K562 (cell line): ENCODE measurements around the gene MYH7B. TPM values are rescaled to one million over a fixed set of nuclear protein-coding genes. Genes with fewer than 3 reads are reported as not detected.
A peak's percentile ranks its signal among the peaks of the same experiment; 100 is the strongest.

Source experiments
- CBFB ChIP-seq: sonication (generic); formaldehyde crosslinking; IDR thresholded peaks from 2 replicates; pipeline ENCODE4 v1.4.0; 2020; ENCODE audit warnings: mild to moderate bottlenecking, missing genetic modification reagents
- CREB3L1 ChIP-seq: fragments of 450-650 bp; IDR thresholded peaks from 2 replicates; pipeline ENCODE4 v1.6.1; 2014; ENCODE audit warnings: low read depth, mild to moderate bottlenecking, moderate library complexity, borderline replicate concordance
- FOXA3 ChIP-seq, 2 experiments: fragments of 450-650 bp in 1 of 2; sonication (generic) in 1 of 2; formaldehyde crosslinking; IDR thresholded peaks in 1 of 2; conservative IDR thresholded peaks in 1 of 2; 2 replicates each; pipeline versions ENCODE4 v1.4.0 to v1.8.0; 2020 to 2022; ENCODE audit warnings: mild to moderate bottlenecking in 2 of 2, missing genetic modification reagents in 1 of 2
- FOXP1 ChIP-seq: sonication (generic); formaldehyde crosslinking; IDR thresholded peaks from 2 replicates; pipeline ENCODE4 v1.8.0; 2022; ENCODE audit warnings: mild to moderate bottlenecking, missing genetic modification reagents
- FUS ChIP-seq: fragments of 200-400 bp; formaldehyde crosslinking; optimal IDR thresholded peaks from 2 replicates; pipeline ENCODE3; 2017; ENCODE audit warnings: low read depth, low read length
- IFI16 ChIP-seq: fragments of 250-450 bp; sonication (Bioruptor Pico); IDR thresholded peaks from 2 replicates; pipeline ENCODE4 v2.1.2; 2022; ENCODE audit warnings: mild to moderate bottlenecking, inconsistent platforms
- KAT7 ChIP-seq: sonication (generic); formaldehyde crosslinking; IDR thresholded peaks from 2 replicates; pipeline ENCODE4 v1.8.0; 2022; ENCODE audit warnings: missing genetic modification reagents, mild to moderate bottlenecking, borderline replicate concordance
- KDM2B ChIP-seq: fragments of 250-450 bp; sonication (Bioruptor Pico); IDR thresholded peaks from 2 replicates; pipeline ENCODE4 v1.8.0; 2021; ENCODE audit warnings: mild to moderate bottlenecking, moderate library complexity
- LARP7 ChIP-seq: fragments of 450-650 bp; IDR thresholded peaks from 2 replicates; pipeline ENCODE4 v1.6.1; 2016
- MEIS2 ChIP-seq: fragments of 450-650 bp; IDR thresholded peaks from 2 replicates; pipeline ENCODE4 v1.6.1; 2014; ENCODE audit warnings: mild to moderate bottlenecking; ENCODE audit not compliant: partially characterized antibody
- MNT ChIP-seq, 2 experiments: fragments of 450-650 bp; conservative IDR thresholded peaks; 2 replicates each; pipeline ENCODE4 v1.6.1; 2017; ENCODE audit warnings: mild to moderate bottlenecking in 2 of 2, moderate library complexity in 2 of 2
- OTX1 ChIP-seq: fragments of 450-650 bp; formaldehyde crosslinking; IDR thresholded peaks from 2 replicates; pipeline ENCODE4 v1.4.0; 2022; ENCODE audit warnings: mild to moderate bottlenecking
- PKNOX1 ChIP-seq: fragments of 450-650 bp; IDR thresholded peaks from 2 replicates; pipeline ENCODE4 v1.6.1; 2016
- PREB ChIP-seq: sonication (generic); formaldehyde crosslinking; IDR thresholded peaks from 2 replicates; pipeline ENCODE4 v1.8.1; 2023; ENCODE audit warnings: mild to moderate bottlenecking, missing genetic modification reagents
- RBFOX2 ChIP-seq: fragments of 200-400 bp; formaldehyde crosslinking; IDR thresholded peaks from 2 replicates; pipeline ENCODE4 v1.6.1; 2017; ENCODE audit warnings: low read depth, mild to moderate bottlenecking, low read length, moderate library complexity
- SAP30 ChIP-seq: fragments of 200-600 bp; sonication (generic); IDR thresholded peaks from 2 replicates; pipeline ENCODE4 v1.6.1; 2012; ENCODE audit warnings: borderline replicate concordance, low read depth, mild to moderate bottlenecking, moderate library complexity, low read length, control low read depth, inconsistent platforms; ENCODE audit not compliant: insufficient read depth, poor library complexity, severe bottlenecking
- TCF3 ChIP-seq: sonication (generic); formaldehyde crosslinking; IDR thresholded peaks from 2 replicates; pipeline ENCODE4 v1.4.0; 2020; ENCODE audit warnings: mild to moderate bottlenecking, missing genetic modification reagents
- TEAD4 ChIP-seq, 2 experiments: sonication (generic) in 1 of 2; formaldehyde crosslinking in 1 of 2; IDR thresholded peaks; 2 replicates each; pipeline versions ENCODE4 v1.6.1 to v1.8.0; 2012 to 2022; ENCODE audit warnings: borderline replicate concordance in 1 of 2, inconsistent platforms in 1 of 2, low read length in 1 of 2, mild to moderate bottlenecking in 1 of 2, missing genetic modification reagents in 1 of 2
- ZNF699 ChIP-seq: fragments of 250-450 bp; sonication (Bioruptor Pico); IDR thresholded peaks from 2 replicates; pipeline ENCODE4 v1.8.0; 2021; ENCODE audit warnings: mild to moderate bottlenecking, moderate library complexity; ENCODE audit not compliant: insufficient replicate concordance
- polyA plus RNA-seq, 8 experiments: library from polyadenylated mRNA; depleted of rRNA in 4 of 8; stranded (reverse) in 5 of 8; unstranded in 3 of 8; fragments of >200 nt; fragmentation: Nextera tagmentation in 2 of 8; fragmentation: Illumina TruSeq in 1 of 8; extraction: Ambion mirVana in 2 of 8; extraction: Trizol in 1 of 8; gene quantifications; 2 replicates each; pipeline versions ENCODE4 v1.2.1 to v1.2.3, GENCODE V29; 2011 to 2014; ENCODE audit warnings: inconsistent platforms in 1 of 8, missing spikeins in 1 of 8
- total RNA-seq, 7 experiments: library from RNA; depleted of rRNA in 6 of 7; stranded (reverse); fragments of >200 nt in 6 of 7; fragmentation: Illumina TruSeq in 2 of 7; extraction: Trizol in 2 of 7; gene quantifications; 2 replicates each; pipeline versions ENCODE4 v1.2.1 to v1.2.3, GENCODE V29; 2011 to 2021; ENCODE audit warnings: low replicate concordance in 1 of 7

The MYH7B gene
- total and polyA plus RNA-seq, 9 of the 15 experiments (the other 6 are each of a cell fraction or from before 2014, with no cell fraction given), result 0.07 to 0.34 (median 0.13) TPM; not detected in 3

DNA sequence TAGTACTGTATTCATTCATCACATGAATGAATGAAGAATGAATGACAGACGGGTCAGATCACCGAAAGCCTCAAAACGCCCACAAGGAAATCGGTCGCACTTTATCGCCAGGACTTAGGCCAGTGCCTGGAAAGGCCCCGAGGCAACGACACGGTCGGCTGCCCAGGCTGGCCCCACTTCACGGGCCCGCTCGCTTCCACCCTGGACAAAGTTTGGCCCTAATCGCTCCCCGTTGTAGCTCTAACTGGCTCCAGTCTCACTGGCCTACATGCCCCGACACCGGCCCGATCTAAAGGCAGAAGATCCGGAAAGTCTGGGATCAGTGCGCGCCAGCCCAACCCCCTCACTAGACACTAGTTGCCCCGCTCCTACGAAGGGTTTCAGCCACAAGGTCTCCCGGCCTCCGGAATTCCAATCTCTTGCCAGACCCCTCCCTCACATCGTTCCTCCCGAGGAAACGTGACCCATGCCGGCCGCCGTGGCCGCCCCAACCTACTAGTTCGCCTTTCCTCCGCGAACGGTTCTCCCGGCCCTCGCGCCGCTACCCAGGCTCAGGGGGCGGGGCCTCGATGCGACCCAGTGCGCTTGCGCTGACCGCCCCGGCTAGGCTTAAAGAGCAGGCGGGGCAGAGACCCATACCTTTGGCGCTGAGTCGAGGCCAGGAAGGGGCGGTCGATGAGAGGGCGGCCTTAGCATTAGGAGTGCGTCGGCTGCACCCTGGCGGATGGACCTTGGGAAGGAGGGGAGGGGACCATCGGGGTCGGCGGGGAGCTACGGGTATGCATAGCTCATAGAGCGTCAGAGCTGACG is at the start of gene MYH7B, which contains the start of gene GSS (continued):
- peak; percentile 21 to 66; a peak in 3 of 4 replicates for TF ChIP-seq MNT (conservative IDR thresholded peaks at IDR 0.05)
- TF ChIP-seq FOXA3 (CRISPR knock-in tag; conservative IDR thresholded peaks at IDR 0.05 in 1 of 2, IDR thresholded peaks at IDR 0.05 in 1 of 2), result peak in 1 of 2 experiments; percentile 75; a peak in 1 of 4 replicates
- TF ChIP-seq RBFOX2, result peak; percentile 98
- TF ChIP-seq PREB (CRISPR knock-in tag), result 0 out of 2 replicates have a peak, but pooled peaks have one; percentile 37
- TF ChIP-seq ZNF699 (CRISPR knock-in tag), result no peak
- 0 out of 2 replicates have a peak, but pooled peaks have one; percentile 3 for TF ChIP-seq IFI16 (CRISPR knock-in tag)
- peak; percentile 15; the same call in 1 of the 2 replicates for TF ChIP-seq CREB3L1
- 0 out of 2 replicates have a peak, but pooled peaks have one; percentile 55 for TF ChIP-seq OTX1
- TF ChIP-seq MEIS2, result peak; percentile 56
- peak; percentile 90; the same call in 1 of the 2 replicates for TF ChIP-seq LARP7
- TF ChIP-seq CBFB (CRISPR knock-in tag), result peak; percentile 54; the same call in 1 of the 2 replicates
- TF ChIP-seq TCF3 (CRISPR knock-in tag), result 0 out of 2 replicates have a peak, but pooled peaks have one; percentile 24
- peak; percentile 75 for TF ChIP-seq SAP30
- TF ChIP-seq KAT7 (CRISPR knock-in tag), result peak; percentile 92; the same call in 1 of the 2 replicates
- TF ChIP-seq TEAD4 (IDR thresholded peaks at IDR 0.05; ENCODE audit: low read length), result 0 out of 2 replicates have a peak, but pooled peaks have one; percentile 33
- no peak for TF ChIP-seq TEAD4 (CRISPR knock-in tag; IDR thresholded peaks at IDR 0.05; ENCODE audit: borderline replicate concordance)
- TF ChIP-seq PKNOX1, result peak; percentile 71
- TF ChIP-seq KDM2B (CRISPR knock-in tag), result no peak
- no peak for TF ChIP-seq FUS
- TF ChIP-seq FOXP1 (CRISPR knock-in tag), result peak; percentile 73; the same call in 1 of the 2 replicates
